NCI-H1105 (cell line): ENCODE measurements around the gene SPTBN5.

ENCODE experiments used
- DNase-seq: peaks from one replicate; lab custom pipeline; 2025; lab: John Stamatoyannopoulos, UW

SPTBN5 gene

DNA sequence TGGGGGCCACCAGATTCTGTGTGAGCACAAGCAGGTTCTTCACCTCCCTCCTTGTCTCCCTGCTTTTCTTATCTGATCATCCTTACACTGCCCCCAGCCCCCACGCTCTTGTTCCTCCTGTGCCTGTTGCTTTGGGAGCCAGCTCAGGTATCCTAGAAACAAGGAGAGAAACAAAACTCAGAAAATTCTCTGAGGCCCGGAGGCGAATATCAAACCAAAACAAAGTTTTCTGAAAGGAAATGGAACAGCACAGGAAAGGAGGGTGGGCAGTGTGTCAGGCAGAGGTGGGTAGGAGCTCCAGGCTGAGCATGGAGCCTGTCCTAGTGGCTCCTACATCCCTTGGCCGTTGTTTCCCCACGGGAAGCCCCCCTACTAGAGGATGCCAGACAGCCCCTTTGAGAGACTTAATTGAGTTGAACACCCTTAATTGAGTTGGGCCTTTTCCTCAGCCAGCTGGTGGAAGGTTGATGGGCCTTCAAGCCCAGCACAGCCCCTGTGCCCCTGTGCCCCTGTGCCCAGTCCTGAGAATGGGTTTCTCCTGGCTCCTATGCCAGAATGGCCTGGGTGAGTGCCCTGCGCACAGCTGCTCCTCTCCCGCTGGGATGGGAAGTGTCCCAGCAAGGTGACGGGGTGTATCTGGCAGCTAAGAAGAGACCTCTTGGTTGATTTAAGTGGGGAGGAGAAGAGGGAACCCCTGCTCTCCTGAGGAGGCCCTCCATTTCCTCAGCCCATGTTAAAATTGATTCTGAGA lies 88.8 kb downstream of the SPTBN5 start:
- DNase-seq = no peak

DNA sequence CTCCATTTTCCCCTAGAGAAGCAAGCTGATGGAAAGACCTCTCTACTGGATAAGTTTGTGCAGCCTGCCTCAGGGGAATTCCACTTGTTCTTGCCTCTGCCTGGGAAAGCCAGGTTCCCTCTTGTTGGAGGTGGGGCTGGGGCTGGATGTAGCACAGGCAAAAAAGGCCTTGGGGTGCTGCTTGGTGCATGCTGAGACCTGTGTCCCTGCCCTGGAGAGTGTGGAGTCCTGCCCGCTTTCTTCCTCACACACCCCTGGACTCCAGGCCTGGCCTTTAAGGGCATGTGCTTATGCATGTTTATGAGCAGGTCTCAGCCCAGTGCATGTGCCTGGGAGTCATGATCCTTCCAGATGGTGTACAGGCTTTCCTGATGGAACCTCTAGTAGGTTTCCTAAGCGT lies 89.5 kb downstream of the SPTBN5 start:
- no peak for DNase-seq

DNA sequence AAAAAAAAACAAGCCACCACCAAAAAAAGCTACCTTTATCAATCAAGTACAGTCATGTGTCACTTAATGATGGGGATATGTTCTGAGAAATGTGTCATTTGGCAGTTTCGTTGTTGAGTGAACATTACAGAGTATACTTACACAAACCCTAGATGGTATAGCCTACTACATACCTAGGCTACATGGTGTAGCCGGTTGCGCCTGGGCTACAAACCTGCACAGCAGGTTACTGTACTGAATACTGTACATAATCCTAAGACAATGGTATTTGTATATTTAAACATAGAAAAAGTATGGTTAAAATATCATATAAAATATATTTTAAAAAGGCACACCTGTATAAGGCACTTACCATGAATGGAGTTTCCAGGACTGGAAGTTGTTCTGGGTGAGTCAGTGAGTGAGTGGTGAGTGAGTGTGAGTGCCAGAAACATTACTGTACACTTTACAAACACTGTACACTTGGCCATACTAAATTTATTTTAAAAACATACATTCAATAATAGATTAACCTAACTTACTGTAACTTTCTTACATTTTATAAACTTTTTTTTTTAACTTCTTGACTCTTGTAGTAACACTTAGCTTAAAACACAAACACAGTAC lies 91.9 kb downstream of the SPTBN5 start:
- no peak for DNase-seq

DNA sequence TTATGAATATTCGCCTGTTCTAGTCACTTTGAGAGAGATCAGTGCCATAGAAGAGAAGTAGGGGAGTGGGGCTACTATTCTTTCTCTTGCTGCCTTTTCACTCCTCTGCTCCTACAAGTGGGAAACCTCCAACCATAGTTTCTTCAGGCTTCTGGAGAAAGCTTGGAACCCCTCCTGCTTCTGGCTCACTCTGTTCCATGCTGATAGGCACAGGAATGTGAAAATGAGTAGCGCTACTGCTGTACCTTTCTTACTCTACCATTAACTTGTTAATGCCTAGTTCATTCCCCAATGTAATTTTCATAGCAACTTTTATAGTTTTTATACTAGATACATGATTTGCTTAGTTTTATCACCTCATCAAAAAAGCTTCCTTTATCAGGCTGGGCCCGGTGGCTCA lies 92.7 kb downstream of the SPTBN5 start:
- no peak for DNase-seq

DNA sequence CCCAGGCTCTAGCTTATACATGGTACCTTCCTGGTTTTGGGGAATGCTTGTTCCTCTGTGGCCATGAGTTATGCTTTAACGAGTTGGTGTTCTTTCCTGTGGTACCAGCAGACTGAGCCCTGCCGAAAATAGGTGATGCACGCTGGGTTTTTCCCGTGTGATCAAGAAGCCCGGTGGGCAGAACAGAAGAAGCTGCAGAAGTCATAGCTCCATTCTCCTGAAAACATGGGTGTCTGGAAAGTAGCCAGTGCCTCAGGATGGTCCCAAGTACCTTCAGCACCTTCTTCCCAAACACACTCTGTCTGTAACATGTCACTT lies 94.4 kb downstream of the SPTBN5 start:
- DNase-seq = no peak

DNA sequence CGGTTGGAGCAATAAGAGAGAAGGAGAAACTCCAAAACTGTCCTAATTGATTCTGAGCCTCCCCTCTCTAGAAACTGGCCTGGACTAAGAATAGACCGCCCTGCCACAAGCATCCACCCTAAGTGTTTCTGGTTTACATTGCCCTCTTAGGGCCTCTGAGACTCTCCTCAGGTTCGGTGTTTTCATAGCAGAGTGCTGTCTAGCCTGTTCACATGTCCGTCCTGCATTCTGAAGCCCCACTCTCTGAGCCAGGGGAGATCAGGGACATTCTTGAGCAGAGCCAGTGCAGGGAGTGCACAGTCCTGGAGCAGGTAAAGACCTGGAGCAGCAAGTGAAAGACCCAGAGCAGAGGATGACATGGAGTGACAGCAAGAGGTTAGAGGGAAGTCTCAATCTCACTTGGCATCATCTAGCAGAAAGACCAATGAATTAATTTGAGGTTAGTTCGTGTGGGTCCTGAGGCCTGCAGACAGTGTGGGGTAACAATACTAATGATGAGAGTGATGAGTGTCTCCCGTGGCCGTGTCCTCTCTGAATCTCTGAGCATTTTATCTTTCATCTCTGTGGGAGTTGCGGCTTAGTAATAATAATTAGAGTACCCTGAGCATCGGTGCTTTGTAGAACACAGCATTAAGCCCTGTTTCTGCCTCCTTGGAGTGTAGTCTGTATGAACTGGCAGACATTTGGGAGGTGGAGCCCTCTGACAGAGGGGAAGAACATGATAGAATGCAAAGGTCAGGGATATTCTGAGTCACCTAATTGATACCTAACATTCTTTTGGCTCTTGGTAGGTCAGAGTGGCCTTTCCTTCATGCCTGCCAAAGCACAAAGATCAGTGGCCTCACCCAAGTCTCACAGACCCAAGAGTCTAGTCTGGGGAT lies 95.0 kb downstream of the SPTBN5 start:
- no peak for DNase-seq
